Kasumi-1 (cell line): ENCODE data around the gene GNL3L.
"Not testable (repeated sequence)": the region's sequence is repeated elsewhere in the genome, so short reads cannot be mapped to it uniquely, and the experiment has no call there.

Source experiments
- DNase-seq, 2 experiments: peaks; one replicate each; lab custom pipeline; 2025; lab: John Stamatoyannopoulos, UW

The GNL3L gene

GRCh38 chrX:54555006-54555405 lies 25.0 kb downstream of the GNL3L start:
- DNase-seq: not testable (repeated sequence)

- DNase-seq: no peak
Observed at GRCh38 chrX:54560411-54560810, 30.4 kb downstream of the GNL3L start.

- no peak for DNase-seq
Observed at GRCh38 chrX:54561622-54562021, 31.6 kb downstream of the GNL3L start.

- DNase-seq: no peak
Observed at GRCh38 chrX:54564936-54565335, 34.9 kb downstream of the GNL3L start.

- DNase-seq: no peak
Observed at GRCh38 chrX:54570332-54570731, 40.3 kb downstream of the GNL3L start.

GRCh38 chrX:54572641-54573040 lies 42.6 kb downstream of the GNL3L start:
- not testable (repeated sequence) for DNase-seq

GRCh38 chrX:54597728-54598127 lies 67.7 kb downstream of the GNL3L start:
- DNase-seq: no peak

- DNase-seq: no peak
Observed at GRCh38 chrX:54602563-54602962, 72.5 kb downstream of the GNL3L start.
